Left renal pelvis (tissue), 4 donors: ENCODE data around the gene ITIH6. TPM values are rescaled to one million over a fixed set of nuclear protein-coding genes. Genes with fewer than 3 reads are reported as not detected.
"Not testable (repeated sequence)": the region's sequence is repeated elsewhere in the genome, so short reads cannot be mapped to it uniquely, and the experiment has no call there.

Experiments
- DNase-seq, 4 donors: peaks; one replicate each; pipeline ENCODE4 v3.0.0-alpha.2; 2013; ENCODE audit warnings: low read depth in 4 of 4, low spot score in 3 of 4
- polyA plus RNA-seq, 4 donors: library from polyadenylated mRNA; unstranded; fragments of 120-200 nt; gene quantifications; one replicate each; pipeline ENCODE4 v1.2.1, GENCODE V29; 2013; ENCODE audit not compliant: insufficient read length in 4 of 4

ITIH6 gene
- polyA plus RNA-seq, 4 donors, result 0.03 to 0.05 (median 0.04) TPM

GRCh38 chrX:54807524-54808108, 9.6 kb upstream of the ITIH6 start, which contains the start of gene MAGED2:
Gene MAGED2 (plus strand): TSS chrX:54807745. CDS start chrX:54809332, 1,587 bp downstream.
- peak in 3 of 4 donors; percentile 26 to 46 (median 35) for DNase-seq

DNA sequence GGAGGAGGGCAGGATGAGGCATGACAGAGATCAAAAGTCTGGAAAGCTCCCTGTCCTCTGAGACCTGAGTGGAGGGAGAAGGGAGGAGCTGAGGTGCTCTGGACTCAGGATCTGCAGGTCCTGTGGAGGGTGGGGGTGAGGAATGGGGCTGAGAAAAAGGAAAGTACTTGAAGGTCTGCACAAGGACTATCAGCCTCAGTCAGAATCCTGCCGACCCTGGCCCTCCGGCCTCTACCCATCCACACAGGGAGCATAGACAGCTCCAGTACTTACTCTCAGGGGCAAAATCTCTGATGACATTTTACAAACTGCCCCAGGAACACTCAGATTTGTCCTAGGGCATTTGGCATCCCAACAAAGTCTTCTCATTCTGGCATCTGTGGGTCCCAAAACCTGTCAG, 991 bp upstream of the ITIH6 start:
- DNase-seq, result no peak

GRCh38 chrX:54794795-54795194, 3.3 kb downstream of the ITIH6 start:
- DNase-seq, result no peak

- no peak for DNase-seq
These were observed 4.0 kb downstream of the ITIH6 start for GRCh38 chrX:54794028-54794427.

DNA sequence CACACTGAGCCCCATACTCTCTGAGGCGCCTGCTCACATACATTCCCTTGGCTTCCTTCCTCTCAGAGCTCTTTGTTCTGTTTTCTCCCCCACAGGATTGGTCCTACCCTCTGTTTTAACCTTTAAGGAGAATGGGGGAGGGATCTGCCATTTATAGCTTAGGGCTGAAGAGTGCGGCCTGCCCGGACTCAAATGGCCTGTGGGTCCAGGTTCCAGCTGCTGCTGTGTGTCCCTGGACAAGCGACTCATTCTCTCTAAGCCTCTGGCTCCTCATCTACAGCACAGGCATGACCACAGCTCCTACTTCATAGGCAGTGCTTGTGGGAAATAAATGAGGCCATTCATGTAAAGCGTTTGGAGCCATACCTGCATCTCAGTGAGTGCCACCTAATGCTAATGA, 8.7 kb downstream of the ITIH6 start:
- DNase-seq, result not testable (repeated sequence)

DNA sequence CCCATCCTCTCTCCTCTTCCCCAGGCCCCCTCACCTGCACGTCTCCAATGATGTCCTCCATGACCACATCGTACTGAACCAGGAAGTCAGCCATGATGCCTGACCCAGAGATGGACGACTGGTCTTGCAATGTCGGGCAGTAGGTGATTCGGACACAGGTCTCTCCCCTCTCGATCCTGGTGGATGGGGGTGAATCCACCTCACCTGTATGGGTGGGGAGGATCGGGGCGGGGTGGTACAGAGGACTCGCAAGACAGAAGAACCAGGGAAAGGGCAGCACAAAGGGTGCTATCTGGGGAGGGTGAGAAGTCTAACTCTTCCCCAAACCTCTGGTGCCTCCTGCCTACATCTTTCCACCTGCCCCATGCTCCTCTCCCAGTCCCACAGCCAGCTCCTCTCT, 9.6 kb downstream of the ITIH6 start:
- no peak for DNase-seq

GRCh38 chrX:54786967-54787366, 11.1 kb downstream of the ITIH6 start:
- DNase-seq, result no peak

GRCh38 chrX:54785901-54786300, 12.2 kb downstream of the ITIH6 start:
- DNase-seq, result no peak

DNA sequence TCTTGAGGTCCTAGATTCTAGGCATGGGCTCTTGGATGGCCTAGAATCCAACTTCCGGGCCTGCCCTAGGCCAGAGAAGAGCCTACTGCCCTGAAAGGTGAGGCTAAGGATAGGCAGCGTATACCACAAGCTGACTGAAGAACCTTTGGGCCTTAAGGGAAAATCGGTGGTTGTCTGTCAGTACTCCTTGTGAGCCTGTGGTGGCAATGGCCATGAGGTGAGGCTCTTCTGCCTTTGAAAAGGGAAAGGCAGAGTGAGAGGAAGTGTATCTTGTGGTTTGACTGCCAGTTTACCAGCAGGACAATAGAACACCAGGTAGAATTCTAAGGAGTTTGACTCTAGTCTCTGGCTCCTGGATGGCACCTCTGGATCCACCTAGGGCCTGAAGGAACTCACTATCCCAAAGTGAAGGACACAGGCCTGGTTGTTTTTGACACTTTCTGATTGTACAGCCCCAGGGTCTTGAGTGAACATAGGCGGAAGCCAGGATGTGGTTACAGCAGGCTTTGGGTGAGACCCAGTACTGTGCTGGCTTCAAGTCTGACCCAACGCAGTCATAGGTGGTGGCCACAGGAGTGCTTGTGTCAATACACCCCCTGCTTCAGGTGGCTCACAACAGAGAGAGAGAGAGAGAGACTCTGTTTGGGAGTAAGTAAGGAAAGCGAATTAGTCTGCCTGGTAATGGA, 20.9 kb downstream of the ITIH6 start:
- DNase-seq, result no peak

- DNase-seq, result no peak
These were observed 22.0 kb downstream of the ITIH6 start for GRCh38 chrX:54776061-54776460.

DNA sequence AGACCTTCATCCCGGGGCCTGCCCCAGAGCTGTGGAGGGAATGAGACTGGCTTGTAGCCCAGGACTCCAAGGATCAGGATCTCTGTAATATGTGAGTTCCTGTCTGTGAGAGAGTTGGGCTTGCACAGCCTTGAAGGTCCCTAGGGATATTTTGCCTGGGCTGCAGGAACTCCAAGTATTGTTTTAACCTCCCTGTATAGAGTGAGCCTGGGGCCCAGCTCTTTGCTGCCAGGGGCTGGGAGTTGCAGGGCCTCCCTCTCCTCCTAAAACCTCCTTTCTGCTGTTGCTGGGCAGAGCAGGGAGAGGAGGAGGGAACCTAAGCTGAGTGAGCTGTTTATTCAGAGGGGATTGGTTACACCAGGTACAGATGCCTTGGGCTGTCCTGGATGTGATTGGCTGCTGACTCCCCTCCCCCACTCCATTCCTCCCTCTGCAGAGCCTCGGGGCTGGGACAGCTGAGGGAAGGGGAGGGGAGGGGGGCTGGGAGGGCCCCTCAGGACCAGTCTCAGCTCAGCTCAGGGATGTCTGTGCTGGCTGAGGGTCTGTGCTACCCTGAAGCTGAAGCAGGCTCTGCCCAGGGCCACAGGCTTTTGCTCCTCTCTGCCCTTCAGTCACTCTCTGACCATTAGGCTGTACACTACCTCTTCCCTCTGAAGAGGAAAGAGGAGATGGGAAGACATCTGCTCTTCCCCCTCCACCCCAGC, 23.5 kb downstream of the ITIH6 start:
- DNase-seq, result peak; percentile 44 to 62 (median 54)

DNA sequence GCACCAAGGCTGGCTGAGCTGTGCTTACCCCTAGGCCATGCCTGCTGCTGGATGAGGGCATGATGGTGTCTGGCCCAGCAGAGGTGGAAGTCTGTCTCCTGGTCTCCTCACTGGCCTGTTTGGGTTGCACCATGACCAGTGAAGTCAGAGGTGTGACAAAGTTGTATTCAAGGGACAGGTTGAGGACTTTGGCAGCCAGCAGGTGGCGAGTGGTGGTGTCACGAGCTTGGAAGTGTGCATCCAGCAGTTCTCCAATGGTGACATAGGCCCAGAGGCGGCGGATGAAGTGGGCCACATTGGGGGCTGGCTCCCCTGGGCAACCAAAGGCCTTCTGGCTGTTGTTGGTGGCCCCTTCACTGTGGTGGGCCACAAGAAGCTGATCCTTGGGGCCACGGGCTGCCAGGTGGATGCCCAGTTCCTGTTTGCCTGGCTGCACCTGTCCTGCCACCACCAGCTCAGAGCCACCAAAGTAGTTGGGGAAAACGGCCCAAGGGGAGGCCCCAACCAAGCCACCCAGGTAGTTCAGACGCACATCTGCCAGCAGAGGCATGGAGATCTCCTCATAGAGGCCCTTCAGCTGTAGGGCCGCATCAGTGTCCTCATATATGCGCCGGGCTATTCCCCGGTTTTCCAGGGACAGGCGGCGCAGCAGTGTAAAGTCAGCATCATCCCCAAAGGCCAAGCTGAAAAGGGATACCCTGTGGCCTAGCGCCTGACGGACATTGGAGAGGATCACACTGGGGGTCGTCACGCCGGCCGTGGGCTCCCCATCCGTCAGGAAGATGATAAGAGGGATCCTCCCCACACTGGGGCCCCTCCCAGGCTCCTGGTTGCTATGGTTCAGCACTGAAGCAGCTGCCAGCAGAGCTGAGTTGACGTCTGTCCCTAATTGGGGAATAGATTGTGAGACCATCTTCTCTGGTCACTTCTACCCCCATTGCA, 39.7 kb downstream of the ITIH6 start:
- no peak for DNase-seq

DNA sequence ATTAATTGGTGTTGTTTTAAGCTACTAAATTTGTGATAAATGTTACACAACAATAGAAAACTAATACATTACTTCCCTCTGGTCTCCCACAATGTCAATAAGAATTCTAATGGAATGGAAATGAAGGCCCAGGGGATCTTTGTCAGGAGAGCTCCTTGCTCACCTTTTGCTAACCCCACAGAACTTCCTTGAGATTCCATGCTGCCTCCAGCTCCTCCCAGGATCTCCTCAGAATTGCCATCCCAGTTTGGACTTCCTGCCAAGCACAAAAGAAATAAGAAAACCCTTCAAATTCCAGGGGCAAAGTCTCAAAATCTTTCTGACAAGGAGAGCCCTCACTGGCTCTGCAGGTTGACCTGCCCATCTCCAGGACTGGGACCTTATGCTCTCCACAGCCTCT, 43.2 kb downstream of the ITIH6 start:
- no peak for DNase-seq

DNA sequence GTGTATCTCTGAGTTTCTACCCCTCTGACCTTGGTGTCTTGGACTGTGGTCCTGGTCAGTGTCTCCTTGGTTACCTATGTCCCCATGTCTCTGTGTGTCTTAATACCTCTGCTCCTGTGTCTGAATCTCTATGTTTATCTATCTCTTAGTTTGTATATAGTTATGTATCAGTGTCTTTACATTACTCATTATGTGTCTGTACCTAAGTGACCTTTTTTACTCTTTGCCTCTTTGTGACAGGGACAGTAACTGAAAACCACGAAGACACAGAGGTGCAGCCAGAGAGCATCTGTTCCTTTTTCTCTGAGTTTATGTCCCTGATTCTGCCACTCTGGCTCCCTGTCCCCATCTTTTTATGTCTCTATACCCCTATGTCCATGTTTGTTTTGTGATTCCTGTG, 49.4 kb downstream of the ITIH6 start:
- DNase-seq, result no peak

DNA sequence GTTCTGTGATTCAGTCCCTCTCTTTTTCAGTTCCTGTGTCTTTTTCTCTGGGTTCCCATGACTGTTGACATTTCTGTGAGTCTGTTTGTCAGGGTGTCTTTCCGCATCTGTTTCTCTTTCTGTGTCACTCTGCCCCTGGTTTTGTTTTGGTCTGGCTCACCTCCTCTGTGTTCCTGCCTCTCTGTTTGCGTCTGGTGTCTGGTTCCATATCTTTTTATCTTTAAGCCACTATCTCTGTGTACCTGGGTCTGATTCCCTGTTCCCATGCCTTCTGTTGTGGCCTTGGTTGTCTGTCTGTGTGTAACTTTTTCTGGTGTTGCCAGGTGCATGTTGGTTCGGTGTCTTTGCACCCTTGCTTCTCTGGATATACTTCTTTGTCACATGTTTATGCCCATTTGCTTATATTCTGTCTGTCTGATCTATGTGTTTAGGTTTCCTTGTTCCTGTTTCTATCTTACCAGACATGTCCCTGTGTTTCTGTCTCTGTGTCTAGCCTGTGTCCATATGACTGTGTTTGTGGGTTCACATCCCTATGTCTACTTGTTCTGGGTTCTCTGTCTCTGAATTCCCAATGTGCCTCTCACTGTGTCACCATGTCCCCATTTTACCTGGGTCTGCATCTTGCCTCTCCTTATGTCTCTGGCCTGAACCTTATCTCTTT, 50.2 kb downstream of the ITIH6 start:
- no peak for DNase-seq

- DNase-seq, result no peak
These were observed 51.1 kb downstream of the ITIH6 start for GRCh38 chrX:54746928-54747327.

DNA sequence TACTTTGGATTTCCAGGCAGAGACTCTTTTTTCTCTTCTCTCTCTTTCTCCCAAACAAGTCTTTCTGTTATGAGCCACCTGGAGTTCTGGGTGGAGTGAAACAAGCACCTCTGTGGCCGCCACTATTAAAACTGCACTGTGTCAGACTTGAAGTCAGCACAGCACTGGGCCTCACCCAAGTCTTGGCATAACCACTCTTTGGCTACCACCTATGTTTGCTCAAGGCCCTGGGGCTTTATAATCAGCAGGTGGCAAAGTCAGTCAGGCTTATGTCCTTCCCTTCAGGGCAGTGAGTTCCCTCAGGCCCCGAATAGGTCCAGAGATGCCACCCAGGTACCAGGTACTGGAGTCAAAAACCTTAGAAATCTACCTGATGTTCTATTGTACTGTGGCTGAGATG, 52.4 kb downstream of the ITIH6 start:
- no peak for DNase-seq

GRCh38 chrX:54738567-54738966, 59.5 kb downstream of the ITIH6 start:
- not testable (repeated sequence) for DNase-seq

- not testable (repeated sequence) for DNase-seq
These were observed 61.6 kb downstream of the ITIH6 start for GRCh38 chrX:54736298-54736942.

DNA sequence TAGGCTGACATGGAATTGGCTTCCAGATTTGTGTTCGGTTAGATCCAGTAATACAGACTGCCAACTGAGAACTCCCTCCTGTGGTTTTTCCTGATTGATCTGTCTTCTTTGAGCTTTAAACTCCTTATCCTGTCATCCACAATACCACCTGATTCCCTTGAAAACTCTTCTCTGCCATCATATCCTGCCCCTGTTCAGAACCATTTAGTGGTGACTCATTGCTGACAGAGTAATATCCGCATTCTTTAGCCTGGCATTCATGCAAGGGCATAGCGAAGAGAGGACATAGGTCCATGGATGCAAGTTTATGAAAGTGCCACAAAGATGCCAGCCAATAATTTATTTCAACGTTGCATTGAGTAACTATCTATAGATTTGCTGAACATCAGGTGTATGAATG, 76.6 kb downstream of the ITIH6 start:
- DNase-seq, result no peak
